ENCODE data around the gene SH3GLB2.
A peak's percentile ranks its signal among the peaks of the same experiment; 100 is the strongest.
"Not testable (repeated sequence)": the region's sequence is repeated elsewhere in the genome, so short reads cannot be mapped to it uniquely, and the experiment has no call there.

Gene SH3GLB2

DNA sequence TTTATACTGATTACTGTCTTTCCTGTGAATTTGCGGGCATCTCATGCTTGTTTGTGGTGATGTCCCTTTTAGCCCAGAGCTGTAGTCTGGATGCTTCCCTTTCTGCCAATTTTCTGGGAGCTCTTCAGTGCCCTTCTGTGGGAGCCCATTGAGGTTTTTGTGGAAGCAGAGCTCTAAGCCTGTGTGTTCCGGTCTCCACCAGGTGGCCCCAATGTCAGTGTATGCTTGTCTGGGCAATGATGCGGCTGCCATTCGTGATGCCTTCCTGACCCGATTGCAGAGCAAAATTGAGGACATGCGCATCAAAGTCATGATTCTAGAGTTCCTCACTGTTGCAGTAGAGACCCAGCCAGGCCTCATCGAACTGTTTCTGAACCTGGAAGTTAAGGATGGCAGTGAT is 35.1 kb downstream of the SH3GLB2 start:
- no peak for DNase-seq

DNA sequence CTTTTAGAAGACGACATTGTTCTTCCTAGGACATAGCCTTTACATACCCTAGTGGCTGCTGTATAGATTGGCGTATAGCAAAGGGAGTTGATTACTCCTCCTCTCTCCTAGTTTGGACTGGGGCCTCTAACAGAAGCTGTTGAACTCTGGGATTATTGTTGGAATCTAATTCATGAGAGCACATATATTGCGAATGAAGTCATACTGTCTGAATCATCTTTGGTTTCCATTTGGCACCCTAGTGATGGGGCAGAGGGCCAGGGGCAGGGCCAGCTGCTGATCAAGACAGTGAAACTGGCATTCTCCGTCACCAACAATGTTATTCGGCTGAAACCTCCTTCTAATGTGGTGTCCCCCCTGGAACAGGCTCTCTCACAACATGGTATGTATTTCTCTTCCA is 40.3 kb downstream of the SH3GLB2 start:
- DNase-seq = peak; percentile 50

DNA sequence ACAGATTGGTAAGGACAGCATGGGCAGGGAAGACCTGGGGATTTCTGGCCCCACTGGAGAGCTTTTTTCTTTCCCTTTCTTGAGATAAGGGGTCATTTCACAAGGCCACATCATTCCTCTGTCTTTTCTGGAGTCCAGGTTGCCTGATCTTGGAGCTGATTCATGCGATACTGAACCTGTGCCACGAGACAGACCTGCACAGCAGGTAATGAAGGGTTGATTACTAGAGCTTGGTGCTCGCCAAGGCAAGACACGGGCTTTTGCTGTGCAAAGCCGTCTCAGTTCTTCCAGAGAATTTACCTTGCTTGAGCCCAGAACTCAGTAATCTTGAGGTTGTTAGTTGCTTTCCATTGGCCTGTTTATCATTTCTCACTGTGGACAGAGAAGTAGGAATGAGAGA is 41.5 kb downstream of the SH3GLB2 start:
- DNase-seq = no peak

DNA sequence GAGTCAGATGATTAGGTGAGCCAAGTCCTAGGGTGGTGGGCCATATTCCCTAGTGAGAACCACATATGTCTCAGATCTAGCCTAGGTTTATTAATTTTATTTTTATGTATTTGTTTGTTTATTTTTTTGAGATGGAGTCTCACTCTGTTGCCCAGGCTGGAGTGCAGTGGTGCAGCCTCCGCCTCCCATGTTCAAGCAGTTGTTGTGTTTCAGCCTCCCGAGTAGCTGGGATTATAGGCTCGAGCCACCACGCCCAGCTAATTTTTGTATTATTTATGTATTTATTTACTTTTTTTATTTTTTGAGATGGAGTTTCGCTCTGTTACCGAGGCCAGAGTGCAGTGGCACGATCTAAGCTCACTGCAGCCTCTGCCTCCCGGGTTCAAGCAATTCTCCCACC is 44.6 kb downstream of the SH3GLB2 start:
- DNase-seq = no peak

DNA sequence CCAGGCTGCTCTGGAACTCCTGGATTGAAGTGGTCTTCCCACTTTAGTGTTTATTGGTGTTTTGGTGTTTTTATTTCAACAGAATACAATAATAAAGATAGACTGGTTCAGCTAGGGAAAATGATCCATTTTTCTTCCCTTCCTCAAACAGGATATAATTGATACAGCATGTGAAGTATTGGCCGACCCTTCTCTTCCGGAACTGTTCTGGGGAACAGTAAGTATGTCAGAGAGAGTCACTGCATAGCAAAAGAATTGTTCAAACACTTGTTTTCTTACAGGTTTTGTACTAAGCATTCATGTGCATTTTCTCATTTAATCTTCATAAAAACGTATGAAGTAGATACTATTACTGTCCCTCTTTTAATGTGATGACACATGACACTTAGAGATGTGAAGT is 49.0 kb downstream of the SH3GLB2 start:
- no peak for DNase-seq

DNA sequence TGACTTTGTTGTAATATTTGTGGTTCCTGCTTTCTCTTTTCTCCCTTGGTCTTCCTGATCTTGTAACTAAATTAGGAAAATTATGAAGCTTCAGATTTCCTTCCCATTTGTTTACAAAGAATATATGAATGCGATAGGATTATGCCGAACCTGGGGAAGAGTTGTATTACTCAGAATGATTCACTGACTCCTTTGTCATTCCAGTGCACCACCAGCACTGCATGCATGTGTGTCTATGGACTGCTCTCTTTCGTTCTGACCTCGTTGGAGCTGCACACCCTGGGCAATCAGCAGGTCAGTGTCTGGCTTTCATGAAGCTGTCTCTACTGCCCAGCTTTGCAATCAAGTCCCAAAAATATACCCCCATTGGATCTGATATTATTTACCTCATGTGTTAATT is 55.2 kb downstream of the SH3GLB2 start:
- DNase-seq = peak; percentile 26

DNA sequence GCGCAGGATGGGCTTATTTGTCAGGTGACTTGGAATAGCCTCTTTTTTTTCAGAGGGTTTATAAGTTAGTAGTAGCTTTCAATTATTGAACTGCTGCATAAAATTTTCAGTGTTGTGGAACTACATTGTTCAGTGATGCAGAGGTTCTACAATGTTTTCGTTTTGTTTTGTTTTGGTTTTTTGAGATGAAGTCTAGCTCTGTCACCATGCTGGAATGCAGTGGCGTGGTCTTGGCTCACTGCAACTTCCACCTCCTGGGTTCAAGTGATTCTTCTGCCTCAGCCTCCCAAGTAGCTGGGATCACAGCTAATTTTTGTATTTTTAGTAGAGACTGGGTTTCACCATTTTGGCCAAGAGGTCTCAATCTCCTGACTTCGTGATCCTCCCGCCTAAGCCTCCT is 58.6 kb downstream of the SH3GLB2 start:
- DNase-seq = no peak

DNA sequence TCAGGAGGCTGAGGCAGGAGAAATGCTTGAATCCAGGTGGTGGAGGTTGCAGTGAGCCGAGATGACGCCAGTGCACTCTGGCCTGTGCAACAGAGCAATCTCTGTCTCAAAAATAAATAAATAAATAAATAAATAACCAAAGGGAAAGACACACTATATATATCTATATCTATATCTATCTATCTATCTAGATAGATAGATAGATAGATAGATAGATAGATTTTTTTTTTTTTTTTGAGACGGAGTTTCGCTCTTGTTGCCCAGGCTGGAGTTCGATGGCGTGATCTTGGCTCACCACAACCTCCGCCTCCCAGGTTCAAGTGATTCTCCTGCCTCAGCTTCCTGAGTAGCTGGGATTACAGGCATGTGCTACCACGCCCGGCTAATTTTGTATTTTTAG is 66.7 kb downstream of the SH3GLB2 start:
- DNase-seq = not testable (repeated sequence)

Data from NCI-H226 (cell line).